RWPE1 (cell line): Measurements from ENCODE around the gene ST7.
A peak's percentile ranks its signal among the peaks of the same experiment; 100 is the strongest.

ENCODE experiments used
- CTCF ChIA-PET: fragments of 350-600 bp; sonication (Branson Sonifier 250); formaldehyde crosslinking; extraction: SDS; loops from one replicate; lab custom pipeline; 2021; lab: Yijun Ruan, JAX
- POLR2A ChIA-PET: fragments of 400-600 bp; formaldehyde crosslinking; extraction: SDS; loops from one replicate; lab custom pipeline; 2020; ENCODE audit warnings: antibody characterized with exemption; ENCODE audit not compliant: low non-redundant PET; lab: Yijun Ruan, JAX
- DNase-seq: peaks from one replicate; pipeline ENCODE4 v3.0.0; 2012; ENCODE audit warnings: low spot score
- H3K27ac ChIP-seq: fragments of 450-650 bp; 2 replicates; pipeline ENCODE4 v1.5.1; 2017
- TF ChIP-seq, protein P1 (sequence below): fragments of 450-650 bp; conservative IDR thresholded peaks from 2 replicates; pipeline ENCODE4 v1.5.1; 2017; ENCODE audit warnings: low read depth, mild to moderate bottlenecking

Gene ST7

DNA sequence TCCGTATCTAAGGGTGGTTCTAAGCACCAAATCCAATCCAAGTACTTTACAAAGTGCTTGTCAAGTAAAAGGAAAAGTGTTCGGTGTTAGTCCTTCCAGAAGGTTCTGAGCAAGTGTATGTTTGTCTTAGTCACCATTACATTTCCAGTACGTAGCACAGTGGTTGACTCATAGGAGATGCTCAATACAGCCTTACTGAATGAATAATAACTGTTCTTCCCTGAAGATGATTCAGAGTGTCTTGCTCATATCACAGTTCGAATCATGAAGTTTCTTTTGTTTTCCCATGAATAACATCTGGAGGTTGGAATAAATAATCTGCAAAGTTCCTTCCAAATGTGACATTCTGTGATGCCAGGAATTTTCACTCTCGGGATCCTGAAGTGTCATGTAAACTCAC is 316.1 kb downstream of the ST7 start:
- H3K27ac ChIP-seq, result no peak overlapping the region
- CTCF ChIA-PET, result no interaction called here
- peak; percentile 85 for DNase-seq
- TF ChIP-seq, protein P1, sequence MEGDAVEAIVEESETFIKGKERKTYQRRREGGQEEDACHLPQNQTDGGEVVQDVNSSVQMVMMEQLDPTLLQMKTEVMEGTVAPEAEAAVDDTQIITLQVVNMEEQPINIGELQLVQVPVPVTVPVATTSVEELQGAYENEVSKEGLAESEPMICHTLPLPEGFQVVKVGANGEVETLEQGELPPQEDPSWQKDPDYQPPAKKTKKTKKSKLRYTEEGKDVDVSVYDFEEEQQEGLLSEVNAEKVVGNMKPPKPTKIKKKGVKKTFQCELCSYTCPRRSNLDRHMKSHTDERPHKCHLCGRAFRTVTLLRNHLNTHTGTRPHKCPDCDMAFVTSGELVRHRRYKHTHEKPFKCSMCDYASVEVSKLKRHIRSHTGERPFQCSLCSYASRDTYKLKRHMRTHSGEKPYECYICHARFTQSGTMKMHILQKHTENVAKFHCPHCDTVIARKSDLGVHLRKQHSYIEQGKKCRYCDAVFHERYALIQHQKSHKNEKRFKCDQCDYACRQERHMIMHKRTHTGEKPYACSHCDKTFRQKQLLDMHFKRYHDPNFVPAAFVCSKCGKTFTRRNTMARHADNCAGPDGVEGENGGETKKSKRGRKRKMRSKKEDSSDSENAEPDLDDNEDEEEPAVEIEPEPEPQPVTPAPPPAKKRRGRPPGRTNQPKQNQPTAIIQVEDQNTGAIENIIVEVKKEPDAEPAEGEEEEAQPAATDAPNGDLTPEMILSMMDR, result no peak
- POLR2A ChIA-PET, result no interaction called here

DNA sequence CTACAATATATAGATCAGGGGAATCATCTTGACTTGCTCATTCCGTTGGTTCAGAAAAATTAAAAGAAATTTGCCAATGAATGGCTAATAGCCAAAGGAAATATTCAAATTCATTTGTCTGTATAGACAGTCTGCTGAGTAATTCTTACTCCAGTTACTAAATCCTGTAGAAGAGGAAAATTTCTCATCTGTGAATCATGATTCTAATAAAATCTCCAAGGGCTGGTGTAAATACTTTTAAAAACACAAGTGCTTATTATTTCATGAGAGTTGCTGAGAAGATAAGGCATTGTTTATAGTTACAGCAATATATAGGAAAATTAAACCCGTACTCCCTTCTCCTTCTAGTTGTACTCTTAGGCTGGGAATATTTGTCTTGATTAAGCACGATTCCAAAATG is 316.6 kb downstream of the ST7 start:
- ChIA-PET CTCF (no interaction called here), POLR2A (no interaction called here)
- TF ChIP-seq, protein P1, result no peak
- DNase-seq, result peak; percentile 52
- no peak overlapping the region for H3K27ac ChIP-seq

DNA sequence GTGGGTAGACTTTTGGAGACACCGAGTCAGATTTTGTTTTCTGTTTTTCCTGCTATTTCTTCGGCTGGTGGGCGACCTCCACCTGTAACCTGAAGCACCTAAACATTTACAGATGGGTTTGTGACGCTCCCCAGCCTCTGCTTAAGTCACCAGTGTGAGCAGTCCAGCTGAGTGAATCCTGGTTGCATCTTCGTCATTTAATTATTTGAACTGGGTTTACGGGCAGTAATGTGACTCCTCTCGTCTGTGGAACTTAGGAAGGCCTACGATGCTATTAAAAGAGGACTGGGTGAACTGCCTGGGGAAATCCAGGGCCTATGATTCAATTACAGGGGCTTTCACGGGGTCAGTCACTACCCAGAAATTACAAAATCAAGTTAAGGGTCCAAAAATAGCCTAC is 317.1 kb downstream of the ST7 start:
- ChIA-PET CTCF (no interaction called here), POLR2A (no interaction called here)
- H3K27ac ChIP-seq, result no peak overlapping the region
- TF ChIP-seq, protein P1, result no peak
- no peak for DNase-seq

DNA sequence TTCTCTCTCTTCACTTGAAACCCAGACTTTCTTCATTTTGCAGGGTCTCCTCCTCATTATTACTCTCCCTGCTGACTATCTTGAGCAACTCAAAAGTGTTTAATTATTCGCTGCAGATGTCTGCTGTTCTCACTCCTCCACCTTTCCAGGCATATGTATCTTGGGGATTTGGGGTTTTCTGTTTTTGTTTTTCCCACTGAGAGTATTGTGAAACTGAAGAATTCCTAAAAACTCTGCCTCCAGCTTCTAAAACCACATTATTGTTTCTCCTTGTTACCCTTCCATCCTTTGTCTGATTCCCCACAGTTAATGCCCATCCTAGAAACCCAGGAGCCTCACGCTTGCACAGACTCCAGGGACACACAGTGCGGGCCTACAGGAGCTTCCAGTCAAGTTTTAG is 318.3 kb downstream of the ST7 start:
- no peak for DNase-seq
- POLR2A ChIA-PET, result no interaction called here
- TF ChIP-seq, protein P1, result no peak
- H3K27ac ChIP-seq, result no peak overlapping the region
- CTCF ChIA-PET, result no interaction called here

DNA sequence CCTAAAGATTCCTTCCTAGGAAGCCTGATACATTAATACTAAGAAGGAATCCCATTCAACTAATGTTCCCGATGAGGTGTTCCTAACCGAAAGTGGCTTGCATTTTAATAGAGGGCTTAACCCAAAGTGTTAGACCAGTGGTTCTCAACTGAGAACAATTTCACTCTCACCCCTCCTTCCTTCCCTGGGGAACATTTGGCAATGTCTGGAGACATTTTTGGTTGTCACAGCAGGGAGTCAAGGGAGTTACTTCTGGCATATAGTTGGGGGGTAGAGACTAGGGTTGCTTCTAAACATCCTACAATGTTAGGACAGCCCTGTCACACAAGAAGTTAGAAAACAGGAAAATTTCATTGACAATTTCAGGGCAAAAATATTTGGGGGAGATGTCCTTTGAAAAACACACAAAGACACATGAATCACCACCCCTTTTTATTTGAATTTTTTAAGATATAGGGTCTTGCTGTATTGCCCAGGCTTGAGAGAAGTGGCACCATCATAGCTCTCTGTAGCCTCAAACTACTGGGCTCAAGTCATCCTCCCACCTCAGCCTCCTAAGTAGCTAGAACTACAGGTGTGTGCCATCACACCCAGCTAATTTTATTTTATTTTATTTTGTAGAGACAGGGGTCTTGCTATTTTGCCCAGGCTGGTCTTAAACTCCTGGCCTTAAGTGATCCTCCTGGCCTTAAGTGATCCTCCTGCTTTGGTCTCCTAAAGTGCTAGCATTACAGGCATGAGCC is 318.9 kb downstream of the ST7 start:
- ChIA-PET CTCF (no interaction called here), POLR2A (no interaction called here)
- H3K27ac ChIP-seq, result no peak overlapping the region
- DNase-seq, result no peak
- TF ChIP-seq, protein P1, result no peak

DNA sequence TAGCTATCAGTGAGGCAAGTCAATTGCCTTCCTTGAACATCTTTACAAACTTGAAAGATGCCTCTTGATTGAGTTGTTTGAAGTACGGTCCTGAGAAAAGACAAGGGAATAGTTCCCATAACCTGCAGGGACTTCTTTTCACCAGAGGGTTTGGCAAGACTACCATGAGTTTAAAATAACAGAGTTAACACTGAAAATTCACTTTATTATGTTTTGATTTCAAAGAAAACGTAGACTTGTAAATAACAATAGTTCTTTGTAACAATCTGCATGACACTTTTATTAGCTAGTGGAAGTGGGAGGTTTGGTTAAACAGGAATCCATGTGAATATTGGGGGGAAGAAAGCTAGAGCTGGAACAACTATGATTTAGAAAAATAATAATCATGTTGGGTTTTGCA is 320.0 kb downstream of the ST7 start:
- CTCF ChIA-PET, result interaction anchor here (0.6 kb wide), 1 partner anchor 57 kb away, joined by 5 read pairs; no protein-coding TSS in a partner anchor
- DNase-seq, result no peak
- TF ChIP-seq, protein P1, result no peak
- H3K27ac ChIP-seq, result no peak overlapping the region
- POLR2A ChIA-PET, result no interaction called here
